ENCODE measurements around the gene VTI1A.
"Not testable (repeated sequence)": the region's sequence is repeated elsewhere in the genome, so short reads cannot be mapped to it uniquely, and the experiment has no call there.

DNA sequence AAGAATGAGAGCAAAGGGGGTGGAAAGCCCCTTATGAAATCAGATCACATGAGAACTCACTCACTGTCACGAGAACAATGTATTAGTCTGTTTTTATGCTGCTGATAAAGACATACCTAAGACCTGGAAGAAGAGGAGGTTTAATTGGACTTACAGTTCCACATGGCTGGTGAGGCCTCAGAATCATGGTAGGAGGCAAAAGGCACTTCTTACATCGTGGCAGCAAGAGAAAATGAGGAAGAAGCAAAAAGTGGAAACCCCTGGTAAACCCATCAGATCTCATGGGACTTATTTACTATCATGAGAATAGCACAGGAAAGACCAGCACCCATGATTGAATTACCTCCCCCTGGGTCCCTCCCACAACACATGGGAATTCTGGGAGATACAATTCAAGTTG is 40.2 kb upstream of the VTI1A start:
- TF ChIP-seq, protein P1, sequence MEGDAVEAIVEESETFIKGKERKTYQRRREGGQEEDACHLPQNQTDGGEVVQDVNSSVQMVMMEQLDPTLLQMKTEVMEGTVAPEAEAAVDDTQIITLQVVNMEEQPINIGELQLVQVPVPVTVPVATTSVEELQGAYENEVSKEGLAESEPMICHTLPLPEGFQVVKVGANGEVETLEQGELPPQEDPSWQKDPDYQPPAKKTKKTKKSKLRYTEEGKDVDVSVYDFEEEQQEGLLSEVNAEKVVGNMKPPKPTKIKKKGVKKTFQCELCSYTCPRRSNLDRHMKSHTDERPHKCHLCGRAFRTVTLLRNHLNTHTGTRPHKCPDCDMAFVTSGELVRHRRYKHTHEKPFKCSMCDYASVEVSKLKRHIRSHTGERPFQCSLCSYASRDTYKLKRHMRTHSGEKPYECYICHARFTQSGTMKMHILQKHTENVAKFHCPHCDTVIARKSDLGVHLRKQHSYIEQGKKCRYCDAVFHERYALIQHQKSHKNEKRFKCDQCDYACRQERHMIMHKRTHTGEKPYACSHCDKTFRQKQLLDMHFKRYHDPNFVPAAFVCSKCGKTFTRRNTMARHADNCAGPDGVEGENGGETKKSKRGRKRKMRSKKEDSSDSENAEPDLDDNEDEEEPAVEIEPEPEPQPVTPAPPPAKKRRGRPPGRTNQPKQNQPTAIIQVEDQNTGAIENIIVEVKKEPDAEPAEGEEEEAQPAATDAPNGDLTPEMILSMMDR (IDR thresholded peaks at IDR 0.05; ENCODE audit: insufficient read depth, low read depth, low read length), result not testable (repeated sequence)
- TF ChIP-seq EZH2 (IDR thresholded peaks at IDR 0.05; ENCODE audit: insufficient read depth, low read length), result not testable (repeated sequence)

Data from astrocyte (in vitro differentiated cells and primary cell).